Myocyte (in vitro differentiated cells): ENCODE measurements around the gene SNRNP70. TPM values are rescaled to one million over a fixed set of nuclear protein-coding genes. Genes with fewer than 3 reads are reported as not detected.
"Not testable (repeated sequence)": the region's sequence is repeated elsewhere in the genome, so short reads cannot be mapped to it uniquely, and the experiment has no call there.

Experiments used
- DNase-seq: peaks from one replicate; pipeline ENCODE4 v3.0.0-alpha.2; 2012; ENCODE audit warnings: low read depth
- polyA plus RNA-seq: library from polyadenylated mRNA; unstranded; fragments of >200 nt; gene quantifications from one replicate; pipeline ENCODE4 v1.2.1, GENCODE V29; 2012; ENCODE audit warnings: missing spikeins
- total RNA-seq: library from RNA; depleted of rRNA; stranded (reverse); fragments of >200 nt; gene quantifications from 2 replicates; pipeline ENCODE4 v1.2.3, GENCODE V29; 2014

SNRNP70 gene, protein sequence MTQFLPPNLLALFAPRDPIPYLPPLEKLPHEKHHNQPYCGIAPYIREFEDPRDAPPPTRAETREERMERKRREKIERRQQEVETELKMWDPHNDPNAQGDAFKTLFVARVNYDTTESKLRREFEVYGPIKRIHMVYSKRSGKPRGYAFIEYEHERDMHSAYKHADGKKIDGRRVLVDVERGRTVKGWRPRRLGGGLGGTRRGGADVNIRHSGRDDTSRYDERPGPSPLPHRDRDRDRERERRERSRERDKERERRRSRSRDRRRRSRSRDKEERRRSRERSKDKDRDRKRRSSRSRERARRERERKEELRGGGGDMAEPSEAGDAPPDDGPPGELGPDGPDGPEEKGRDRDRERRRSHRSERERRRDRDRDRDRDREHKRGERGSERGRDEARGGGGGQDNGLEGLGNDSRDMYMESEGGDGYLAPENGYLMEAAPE
- total RNA-seq: 312 and 331 TPM in 2 replicates
- 233 TPM for polyA plus RNA-seq

DNA sequence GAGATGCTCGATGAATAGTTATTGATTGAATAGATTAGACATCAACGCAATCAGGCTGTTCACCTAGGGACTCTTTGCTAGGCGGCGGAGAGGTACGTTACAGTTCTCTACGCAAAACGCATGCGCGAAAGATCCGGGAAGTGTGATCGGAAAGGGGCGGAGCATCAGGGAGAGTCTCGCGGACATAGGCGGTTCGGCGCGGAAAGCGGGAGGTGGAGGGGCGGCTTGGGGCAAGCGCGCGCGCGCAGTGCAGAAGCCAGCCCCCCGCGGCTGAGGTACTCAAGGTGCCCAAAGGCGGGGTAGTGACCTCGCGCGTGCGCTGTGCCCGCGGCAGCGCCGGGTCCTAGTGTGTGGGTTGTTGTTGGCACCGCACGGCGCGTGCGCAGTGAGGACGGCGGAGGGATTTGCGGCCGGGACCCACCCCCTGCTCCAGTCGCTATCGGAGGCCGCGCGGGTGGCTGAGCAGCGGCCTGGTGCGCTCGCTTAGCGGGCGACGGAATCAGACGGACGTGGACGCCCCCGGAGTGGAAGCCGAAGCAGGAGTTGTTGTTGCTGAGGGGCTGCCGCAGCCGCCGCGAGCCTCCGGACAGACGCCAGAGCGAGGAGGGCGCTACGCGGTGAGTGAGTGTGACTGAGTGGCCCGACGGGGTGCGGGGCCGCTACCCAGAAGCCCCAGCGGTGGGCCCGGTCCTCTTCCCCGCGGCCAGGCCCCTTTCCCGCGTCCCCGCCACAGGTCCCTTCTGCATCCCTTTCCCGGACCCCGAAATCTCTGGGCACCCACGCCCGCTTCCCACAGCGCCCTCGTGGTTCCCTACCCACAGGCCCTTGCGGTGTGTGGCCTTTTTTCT lies at the start of gene SNRNP70:
TSS of gene SNRNP70 (plus strand) at position 432 of the 848 bp plus-strand sequence. CDS start 964 bp downstream, outside the sequence.
- peak; percentile 99 for DNase-seq

DNA sequence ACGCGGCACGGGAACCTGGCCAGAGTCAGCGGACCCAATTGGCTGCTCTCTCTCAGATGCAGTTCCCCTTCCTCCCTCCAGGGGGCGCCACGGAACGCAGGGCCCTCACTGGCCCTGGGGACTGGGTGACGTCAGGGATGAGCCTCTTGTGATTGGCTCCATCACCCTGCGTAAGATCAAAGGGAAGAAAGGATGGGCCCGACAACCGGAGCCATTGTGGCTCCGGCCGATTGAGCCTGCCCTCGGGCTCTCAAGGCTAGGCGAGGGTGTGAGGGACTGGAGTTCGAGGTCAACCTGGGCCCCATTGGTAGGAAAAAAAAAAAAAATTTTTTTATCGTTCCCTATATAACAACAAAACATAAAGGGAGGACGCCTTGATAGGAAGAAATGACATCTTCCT lies 48.4 kb upstream of the SNRNP70 start, which contains the start of gene CGB1:
TSS of gene CGB1 (minus strand) at position 81 of the 400 bp plus-strand sequence. CDS start 184 bp downstream, outside the sequence.
- not testable (repeated sequence) for DNase-seq

DNA sequence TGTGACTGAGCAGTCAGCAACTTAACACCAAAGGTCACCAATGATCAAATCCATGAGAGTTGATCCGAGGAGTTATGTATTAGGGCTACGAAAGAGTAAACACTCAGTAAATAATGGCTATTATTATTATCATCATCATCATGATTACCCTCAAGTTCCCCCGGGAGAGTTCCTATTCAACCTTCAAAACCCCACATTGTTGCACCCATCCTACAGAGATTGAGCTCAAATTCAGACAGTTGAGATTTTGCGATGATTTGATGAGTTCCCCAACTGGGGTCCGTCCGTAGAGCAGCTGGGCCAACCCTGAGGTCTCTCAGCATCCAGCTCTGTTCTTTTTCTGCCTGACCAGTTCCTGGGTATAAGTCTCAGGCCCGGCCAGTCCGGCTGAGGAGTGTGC lies 47.1 kb upstream of the SNRNP70 start:
- DNase-seq: not testable (repeated sequence)

DNA sequence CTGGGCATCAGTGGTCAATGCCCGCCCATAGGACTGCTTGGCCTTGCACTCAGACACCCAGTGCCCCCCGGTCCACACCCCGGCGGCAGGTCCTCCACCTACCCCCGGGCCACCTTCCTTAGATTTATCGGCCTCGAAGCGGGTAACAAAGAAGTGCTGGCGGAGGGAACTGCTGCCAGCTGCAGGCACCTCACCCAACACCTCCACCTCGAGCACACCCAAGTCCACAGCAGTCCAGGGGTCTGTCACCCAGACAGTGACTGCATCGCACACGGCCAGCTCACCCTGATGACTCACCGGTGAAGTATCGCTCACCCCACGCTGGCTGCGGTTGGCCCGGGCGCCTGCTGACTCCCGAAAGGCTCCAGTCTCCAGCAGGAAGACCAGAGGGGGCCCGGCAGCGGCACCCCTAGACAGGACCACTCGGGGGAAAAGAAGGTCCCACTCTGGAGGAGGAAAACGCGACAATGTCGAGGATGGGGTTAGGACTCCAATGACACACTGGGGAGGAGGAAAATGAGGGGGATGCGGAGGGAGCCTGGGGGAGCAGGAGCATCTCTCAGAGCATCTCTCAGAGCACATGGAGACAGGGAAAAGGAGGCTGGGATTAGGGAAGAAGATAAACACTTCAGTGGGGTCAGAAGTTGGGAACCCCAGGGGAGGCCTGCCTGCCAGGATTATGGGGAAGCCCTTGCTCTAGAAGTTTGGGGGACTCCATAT lies 46.5 kb upstream of the SNRNP70 start:
- DNase-seq: peak; percentile 59

DNA sequence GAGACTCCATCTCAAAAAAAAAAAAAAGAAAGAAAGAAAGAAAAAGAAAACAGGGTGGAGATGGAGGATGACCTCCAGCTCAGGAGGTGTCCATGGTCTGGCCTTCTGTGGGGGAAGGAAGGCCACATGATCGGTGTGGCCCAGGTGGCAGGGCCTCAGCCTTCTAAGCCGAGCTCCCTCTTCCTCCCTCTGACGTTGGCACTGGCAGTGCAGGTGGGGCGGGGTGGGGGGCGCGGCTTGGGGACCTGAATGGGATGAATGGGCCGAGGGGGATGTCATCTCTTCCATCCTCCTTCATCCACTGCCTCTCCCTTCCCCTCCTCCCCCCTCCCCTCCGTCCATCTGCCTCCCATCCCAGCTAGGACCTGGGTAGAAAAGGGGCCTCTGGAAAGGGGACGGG lies 45.5 kb upstream of the SNRNP70 start:
- DNase-seq: not testable (repeated sequence)

DNA sequence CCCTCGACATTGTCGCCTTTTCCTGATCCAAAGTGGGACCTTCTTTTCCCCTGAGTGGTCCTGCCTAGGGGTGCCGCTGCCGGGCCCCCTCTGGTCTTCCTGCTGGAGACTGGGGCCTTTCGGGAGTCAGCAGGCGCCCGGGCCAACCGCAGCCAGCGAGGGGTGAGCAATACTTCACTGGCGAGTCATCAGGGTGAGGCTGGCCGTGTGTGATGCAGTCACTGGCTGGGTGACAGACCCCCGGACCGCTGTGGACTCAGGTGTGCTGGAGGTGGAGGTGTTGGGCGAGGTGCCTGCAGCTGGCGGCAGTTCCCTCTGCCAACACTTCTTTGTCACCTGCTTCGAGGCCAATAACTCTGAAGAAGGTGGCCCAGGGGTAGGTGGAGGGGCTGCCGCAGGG lies 43.1 kb upstream of the SNRNP70 start:
- no peak for DNase-seq

DNA sequence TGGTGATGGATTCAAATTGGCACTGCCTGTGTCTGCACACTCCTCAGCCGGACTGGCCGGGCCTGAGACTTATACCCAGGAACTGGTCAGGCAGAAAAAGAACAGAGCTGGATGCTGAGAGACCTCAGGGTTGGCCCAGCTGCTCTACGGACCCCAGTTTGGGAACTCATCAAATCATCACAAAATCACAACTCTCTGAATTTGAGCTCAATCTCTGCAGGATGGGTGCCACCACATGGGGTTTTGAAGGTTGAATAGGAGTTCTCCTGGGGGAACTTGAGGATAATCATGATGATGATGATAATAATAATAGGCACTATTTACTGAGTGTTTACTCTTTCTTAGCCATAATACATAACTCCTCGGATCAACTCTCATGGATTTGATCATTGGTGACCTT lies 42.6 kb upstream of the SNRNP70 start:
- not testable (repeated sequence) for DNase-seq

DNA sequence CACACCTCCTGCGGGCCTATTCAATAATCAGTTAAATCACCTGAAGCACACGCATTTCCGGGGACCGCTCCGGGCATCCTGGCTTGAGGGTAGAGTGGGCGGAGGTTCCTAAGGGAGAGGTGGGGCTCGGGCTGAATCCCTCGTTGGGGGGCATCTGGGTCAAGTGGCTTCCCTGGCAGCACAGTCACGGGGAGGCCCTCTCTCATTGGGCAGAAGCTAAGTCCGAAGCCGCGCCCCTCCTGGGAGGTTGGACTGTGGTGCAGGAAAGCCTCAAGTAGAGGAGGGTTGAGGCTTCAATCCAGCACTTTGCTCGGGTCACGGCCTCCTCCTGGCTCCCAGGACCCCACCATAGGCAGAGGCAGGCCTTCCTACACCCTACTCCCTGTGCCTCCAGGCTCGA lies 41.7 kb upstream of the SNRNP70 start, which contains the start of gene CGB5:
TSS of gene CGB5 (plus strand) at position 301 of the 400 bp plus-strand sequence. CDS start 362 bp downstream, outside the sequence.
- DNase-seq: not testable (repeated sequence)

DNA sequence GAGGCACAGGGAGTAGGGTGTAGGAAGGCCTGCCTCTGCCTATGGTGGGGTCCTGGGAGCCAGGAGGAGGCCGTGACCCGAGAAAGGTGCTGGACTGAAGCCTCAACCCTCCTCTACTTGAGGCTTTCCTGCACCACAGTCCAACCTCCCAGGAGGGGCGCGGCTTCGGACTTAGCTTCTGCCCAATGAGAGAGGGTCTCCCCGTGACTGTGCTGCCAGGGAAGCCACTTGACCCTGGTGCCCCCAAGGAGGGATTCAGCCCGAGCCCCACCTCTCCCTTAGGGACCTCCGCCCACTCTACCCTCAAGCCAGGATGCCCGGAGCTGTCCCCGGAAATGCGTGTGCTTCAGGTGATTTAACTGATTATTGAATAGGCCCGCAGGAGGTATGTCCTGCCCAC lies 36.2 kb upstream of the SNRNP70 start, which contains the start of gene CGB8:
TSS of gene CGB8 (minus strand) at position 101 of the 400 bp plus-strand sequence. CDS start 372 bp downstream, outside the sequence.
- not testable (repeated sequence) for DNase-seq

DNA sequence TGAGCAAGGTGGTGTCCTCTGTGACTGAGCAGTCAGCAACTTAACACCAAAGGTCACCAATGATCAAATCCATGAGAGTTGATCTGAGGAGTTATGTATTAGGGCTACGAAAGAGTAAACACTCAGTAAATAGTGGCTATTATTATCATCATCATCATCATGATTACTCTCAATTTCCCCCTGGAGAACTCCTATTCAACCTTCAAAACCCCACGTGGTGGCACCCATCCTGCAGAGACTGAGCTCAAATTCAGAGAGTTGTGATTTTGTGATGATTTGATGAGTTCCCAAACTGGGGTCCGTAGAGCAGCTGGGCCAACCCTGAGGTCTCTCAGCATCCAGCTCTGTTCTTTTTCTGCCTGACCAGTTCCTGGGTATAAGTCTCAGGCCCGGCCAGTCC lies 35.4 kb upstream of the SNRNP70 start:
- not testable (repeated sequence) for DNase-seq

DNA sequence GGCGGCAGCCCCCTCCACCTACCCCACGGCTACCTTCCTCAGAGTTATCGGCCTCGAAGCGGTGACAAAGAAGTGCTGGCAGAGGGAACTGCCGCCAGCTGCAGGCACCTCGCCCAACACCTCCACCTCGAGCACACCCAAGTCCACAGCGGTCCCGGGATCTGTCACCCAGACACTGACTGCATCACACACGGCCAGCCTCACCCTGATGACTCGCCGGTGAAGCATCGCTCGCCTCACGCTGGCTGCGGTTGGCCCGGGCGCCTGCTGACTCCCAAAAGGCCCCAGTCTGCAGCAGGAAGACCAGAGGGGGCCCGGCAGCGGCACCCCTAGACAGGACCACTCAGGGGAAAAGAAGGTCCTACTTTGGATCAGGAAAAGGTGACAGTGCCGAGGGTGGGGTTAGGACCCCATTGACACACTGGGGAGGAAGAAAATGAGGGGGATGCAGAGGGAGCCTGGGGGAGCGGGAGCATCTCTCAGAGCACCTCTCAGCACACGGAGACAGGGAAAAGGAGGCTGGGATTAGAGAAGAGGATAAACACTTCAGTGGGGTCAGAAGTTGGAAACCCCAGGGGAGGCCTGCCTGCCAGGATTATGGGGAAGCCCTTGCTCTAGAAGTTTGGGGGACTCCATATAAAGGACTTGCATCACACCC lies 34.7 kb upstream of the SNRNP70 start:
- peak; percentile 61 for DNase-seq

DNA sequence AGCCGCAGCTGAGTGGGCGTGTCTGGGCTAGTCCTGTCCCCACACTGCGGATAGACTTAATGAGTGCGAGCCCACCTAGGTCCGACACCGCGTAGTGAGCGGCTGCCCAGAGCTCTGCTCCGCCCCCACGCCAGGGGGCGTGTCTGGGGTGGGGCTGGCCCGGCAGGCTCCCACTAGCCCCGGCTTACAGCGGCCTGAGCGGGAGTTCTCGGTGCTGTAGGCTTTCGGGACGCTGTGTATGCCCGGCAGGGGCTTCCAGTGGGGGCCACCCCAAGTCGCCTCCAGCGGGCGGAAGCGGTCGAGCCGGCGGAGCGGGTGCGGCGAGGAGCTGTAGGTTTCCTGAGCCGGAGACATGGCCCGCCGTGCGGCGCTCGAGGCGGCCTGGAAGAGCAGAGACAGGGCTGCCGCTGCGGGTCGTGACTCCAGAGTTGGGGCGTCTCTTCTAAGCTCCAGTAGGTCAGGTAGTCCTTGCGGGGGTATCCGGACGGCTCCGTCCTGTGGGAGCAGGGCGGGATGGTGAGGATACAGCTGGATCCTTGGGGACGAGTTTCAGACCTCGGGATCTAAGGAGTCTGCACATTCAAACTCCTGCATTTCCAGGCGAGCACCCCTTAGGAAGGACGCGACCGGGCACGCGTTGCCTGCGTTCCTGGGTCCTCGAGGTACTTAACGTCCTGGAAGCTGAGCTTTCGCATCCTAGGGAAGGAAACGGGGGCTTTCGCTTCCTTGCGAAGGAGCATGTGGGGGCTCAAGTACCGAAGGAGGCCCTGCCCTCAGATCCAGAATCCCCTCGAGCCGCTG lies 28.9 kb upstream of the SNRNP70 start:
- DNase-seq: peak; percentile 57

DNA sequence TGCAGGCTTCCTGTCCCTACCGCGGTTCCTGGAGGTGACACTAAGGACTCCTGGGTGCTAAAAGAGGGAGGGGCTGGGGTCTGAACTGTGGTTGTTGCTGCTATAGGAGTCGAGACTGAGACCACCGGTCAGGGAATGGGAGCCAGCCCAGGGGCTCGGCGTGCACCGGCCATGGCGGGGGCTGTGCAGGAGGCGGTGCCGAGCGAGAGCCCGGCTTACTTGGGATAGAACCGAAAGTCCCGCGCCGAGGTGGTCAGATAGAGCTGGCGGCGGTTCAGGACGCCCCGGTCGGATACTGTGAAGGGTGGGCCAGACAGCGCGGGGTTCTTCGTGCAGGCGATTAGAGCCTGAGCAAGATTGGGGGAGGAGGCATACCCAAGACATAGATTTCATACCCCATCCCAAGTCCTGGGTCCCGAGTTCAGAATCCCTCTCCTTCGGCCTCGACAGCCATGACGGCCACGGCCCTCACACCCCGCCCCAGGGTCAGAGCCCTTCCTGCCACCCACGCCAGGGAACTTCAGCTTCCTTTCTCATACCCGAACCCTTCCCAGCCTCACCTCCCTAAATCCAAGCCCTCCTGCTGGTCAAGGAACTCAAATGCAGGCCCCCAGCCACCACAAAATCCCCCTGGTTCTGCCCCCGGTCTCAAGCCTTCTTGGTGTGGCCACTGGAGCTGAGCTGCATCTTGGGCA lies 28.2 kb upstream of the SNRNP70 start:
- not testable (repeated sequence) for DNase-seq

DNA sequence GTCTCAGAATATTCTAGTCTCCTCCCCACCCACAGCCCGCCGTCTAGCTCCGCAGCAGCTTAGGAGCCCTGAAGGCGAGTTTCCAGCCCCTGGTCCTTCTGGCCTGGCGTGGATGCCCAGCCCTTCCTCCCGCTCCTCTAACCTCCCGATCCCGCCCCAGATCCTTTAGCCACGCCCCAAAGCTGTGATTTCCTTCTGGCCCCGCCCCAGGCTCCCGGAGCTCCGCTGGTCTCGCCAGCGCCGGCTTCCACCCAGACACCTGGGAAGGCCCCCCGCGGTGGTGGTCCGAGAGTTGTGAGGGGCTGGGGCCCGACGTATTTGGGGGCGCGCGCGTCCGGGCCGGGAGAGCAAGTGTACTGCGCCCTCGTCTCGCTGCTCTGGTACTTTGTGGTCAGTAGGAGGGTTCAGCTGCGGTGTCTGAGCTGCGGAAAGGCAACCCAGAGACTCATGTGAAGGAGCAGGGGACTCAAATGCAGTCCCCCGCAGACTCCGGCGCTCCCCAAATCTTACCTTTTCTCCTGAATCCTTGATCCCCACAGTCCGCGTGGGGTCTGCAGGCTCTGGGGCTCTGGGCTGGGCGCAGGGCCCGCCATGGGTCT lies 27.5 kb upstream of the SNRNP70 start, which contains the start of gene CGB7:
TSS of gene CGB7 (minus strand) at position 114 of the 599 bp plus-strand sequence. CDS start 2,374 bp downstream, outside the sequence.
- DNase-seq: peak; percentile 71

DNA sequence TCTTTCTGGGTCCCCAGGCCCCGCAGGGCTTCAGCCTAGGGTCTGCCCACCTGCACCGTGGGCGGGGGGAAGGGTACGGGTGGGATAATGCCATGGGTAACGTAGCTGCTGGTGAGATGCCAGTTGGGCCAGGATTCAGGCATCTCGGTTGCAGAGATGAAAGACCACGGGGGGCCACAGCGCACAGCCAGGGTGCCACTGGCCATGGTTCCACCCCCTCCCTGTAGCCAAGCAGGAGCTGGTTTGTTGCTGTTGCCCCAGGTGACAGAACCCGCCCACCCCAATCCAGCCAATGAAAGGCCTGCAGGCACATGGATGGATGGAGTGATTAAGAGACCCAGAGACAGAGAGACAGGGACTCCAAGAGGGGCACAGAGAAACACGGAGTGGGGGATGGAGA lies 26.7 kb upstream of the SNRNP70 start:
- no peak for DNase-seq

DNA sequence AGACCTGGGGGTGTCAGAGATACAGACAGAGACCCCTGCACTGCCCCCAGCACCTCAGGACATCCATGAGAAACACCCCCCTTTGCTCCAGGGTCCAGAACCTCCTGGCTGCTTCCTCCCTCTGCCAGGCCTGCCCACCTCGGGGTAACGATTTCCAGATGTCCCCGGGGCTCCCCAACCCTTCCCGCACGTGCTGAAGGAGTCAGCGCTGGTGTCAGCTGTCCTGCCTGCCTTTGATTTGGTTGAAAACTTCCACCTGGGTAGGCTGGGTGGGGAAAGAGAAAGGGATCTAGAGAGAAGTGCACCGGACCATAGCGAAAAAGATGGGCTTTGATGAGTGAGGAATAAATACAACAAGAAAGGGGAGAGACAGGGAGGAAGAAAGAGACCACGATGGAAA lies 26.2 kb upstream of the SNRNP70 start:
- no peak for DNase-seq

DNA sequence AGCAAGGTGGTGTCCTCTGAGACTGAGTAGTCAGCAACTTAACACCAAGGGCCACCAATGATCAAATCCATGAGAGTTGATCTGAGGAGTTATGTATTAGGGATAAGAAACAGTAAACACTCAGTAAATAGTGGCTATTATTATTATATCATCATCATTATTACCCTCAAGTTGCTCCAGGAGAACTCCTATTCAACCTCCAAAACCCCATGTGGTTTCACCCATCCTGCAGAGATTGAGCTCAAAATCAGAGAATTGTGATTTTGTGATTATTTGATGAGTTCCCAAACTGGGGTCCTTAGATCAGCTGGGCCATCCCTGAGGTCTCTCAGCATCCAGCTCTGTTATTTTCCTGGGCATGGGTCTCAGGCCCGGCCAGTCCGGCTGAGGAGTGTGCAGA lies 24.3 kb upstream of the SNRNP70 start:
- no peak for DNase-seq

DNA sequence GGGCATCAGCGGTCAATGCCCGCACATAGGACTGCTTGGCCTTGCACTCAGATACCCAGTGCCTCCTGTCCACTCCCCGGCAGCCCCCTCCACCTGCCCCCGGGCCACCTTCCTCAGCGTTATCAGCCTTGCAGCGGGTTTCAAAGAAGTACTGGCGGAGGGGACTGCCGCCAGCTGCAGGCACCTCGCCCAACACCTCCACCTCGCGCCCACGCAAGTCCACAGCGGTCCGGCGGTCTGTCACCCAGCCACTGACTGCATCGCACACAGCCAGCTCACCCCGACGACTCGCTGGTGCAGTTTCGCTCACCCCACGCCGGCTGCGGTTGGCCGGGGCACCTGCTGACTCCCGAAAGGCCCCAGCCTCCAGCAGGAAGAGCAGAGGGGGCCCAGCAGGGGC lies 23.8 kb upstream of the SNRNP70 start:
- DNase-seq: no peak
